Liver (tissue), 9 donors: ENCODE results near the gene MOK. TPM values are rescaled to one million over a fixed set of nuclear protein-coding genes. Genes with fewer than 3 reads are reported as not detected.

Experiments
- DNase-seq: peaks from one replicate; pipeline ENCODE4 v3.0.0-alpha.2; 2017; ENCODE audit warnings: low spot score
- H3K27ac ChIP-seq, 2 donors: one replicate each; pipeline ENCODE4 v1.7.0; 2013; ENCODE audit warnings: inconsistent platforms in 2 of 2, low read length in 2 of 2, control low read depth in 1 of 2, low read depth in 1 of 2, mild to moderate bottlenecking in 1 of 2
- H3K27me3 ChIP-seq, 4 donors: one replicate each; pipeline versions ENCODE4 v1.6.1 to v1.7.0; 2013; ENCODE audit warnings: low read length in 3 of 4, inconsistent platforms in 1 of 4, mild to moderate bottlenecking in 1 of 4, moderate library complexity in 1 of 4; ENCODE audit not compliant: control insufficient read depth in 4 of 4, insufficient read depth in 4 of 4
- H3K36me3 ChIP-seq, 4 donors: one replicate each; pipeline versions ENCODE4 v1.6.1 to v1.7.0; 2013; ENCODE audit warnings: low read length in 3 of 4, mild to moderate bottlenecking in 3 of 4, low read depth in 1 of 4, moderate library complexity in 1 of 4; ENCODE audit not compliant: control insufficient read depth in 4 of 4, insufficient read depth in 3 of 4
- H3K4me1 ChIP-seq, 4 donors: one replicate each; pipeline versions ENCODE4 v1.6.1 to v1.7.0; 2013; ENCODE audit warnings: low read length in 3 of 4, mild to moderate bottlenecking in 3 of 4, moderate library complexity in 1 of 4; ENCODE audit not compliant: control insufficient read depth in 4 of 4, insufficient read depth in 4 of 4
- H3K4me3 ChIP-seq, 3 donors: one replicate each; pipeline versions ENCODE4 v1.6.1 to v1.7.0; 2013; ENCODE audit warnings: low read length in 3 of 3, control low read depth in 1 of 3, low read depth in 1 of 3, mild to moderate bottlenecking in 1 of 3
- H3K9ac ChIP-seq, 2 donors: one replicate each; pipeline ENCODE4 v1.7.0; 2013; ENCODE audit warnings: low read length in 2 of 2, mild to moderate bottlenecking in 2 of 2, moderate library complexity in 2 of 2, control low read depth in 1 of 2, low read depth in 1 of 2
- H3K9me3 ChIP-seq, 4 donors: one replicate each; pipeline versions ENCODE4 v1.6.1 to v1.7.0; 2013; ENCODE audit warnings: low read length in 3 of 4; ENCODE audit not compliant: control insufficient read depth in 4 of 4
- ATF3 ChIP-seq: IDR thresholded peaks from 2 replicates; pipeline ENCODE4 v1.6.1; 2016; ENCODE audit warnings: antibody characterized with exemption
- CTCF ChIP-seq: fragments of 150-350 bp; IDR thresholded peaks from 2 replicates; pipeline ENCODE4 v1.5.1; 2017; ENCODE audit warnings: improper control_type of control experiment, low read depth, low read length; ENCODE audit not compliant: missing input control
- EGR1 ChIP-seq, 2 donors: IDR thresholded peaks; 2 replicates each; pipeline ENCODE4 v1.6.1; 2016 to 2018; ENCODE audit warnings: antibody characterized with exemption in 2 of 2, low read depth in 2 of 2
- FOXA1 ChIP-seq: IDR thresholded peaks from 2 replicates; pipeline ENCODE4 v1.6.1; 2016; ENCODE audit warnings: antibody characterized with exemption
- FOXA2 ChIP-seq: IDR thresholded peaks from 2 replicates; pipeline ENCODE4 v1.6.1; 2016; ENCODE audit warnings: antibody characterized with exemption
- GABPA ChIP-seq, 2 donors: IDR thresholded peaks in 1 of 2; conservative IDR thresholded peaks in 1 of 2; 2 replicates each; pipeline ENCODE4 v1.6.1; 2016; ENCODE audit warnings: antibody characterized with exemption in 2 of 2, mild to moderate bottlenecking in 1 of 2, moderate library complexity in 1 of 2
- HNF4A ChIP-seq, 2 donors: conservative IDR thresholded peaks; 2 replicates each; pipeline ENCODE4 v1.6.1; 2016; ENCODE audit warnings: antibody characterized with exemption in 2 of 2, mild to moderate bottlenecking in 2 of 2
- HNF4G ChIP-seq: IDR thresholded peaks from 2 replicates; pipeline ENCODE4 v1.6.1; 2016; ENCODE audit warnings: antibody characterized with exemption
- JUND ChIP-seq, 2 donors: IDR thresholded peaks; 2 replicates each; pipeline ENCODE4 v1.6.1; 2016; ENCODE audit warnings: antibody characterized with exemption in 2 of 2
- MAX ChIP-seq: IDR thresholded peaks from 2 replicates; pipeline ENCODE4 v1.6.1; 2016; ENCODE audit warnings: antibody characterized with exemption
- NR2F2 ChIP-seq: IDR thresholded peaks from 2 replicates; pipeline ENCODE4 v1.6.1; 2016; ENCODE audit warnings: antibody characterized with exemption
- RAD21 ChIP-seq, 2 donors: IDR thresholded peaks; 2 replicates each; pipeline ENCODE4 v1.6.1; 2016; ENCODE audit warnings: antibody characterized with exemption in 2 of 2, mild to moderate bottlenecking in 2 of 2
- REST ChIP-seq: IDR thresholded peaks from 2 replicates; pipeline ENCODE4 v1.6.1; 2016; ENCODE audit warnings: antibody characterized with exemption, mild to moderate bottlenecking
- RXRA ChIP-seq, 2 donors: IDR thresholded peaks; 2 replicates each; pipeline ENCODE4 v1.6.1; 2017 to 2018; ENCODE audit warnings: antibody characterized with exemption in 2 of 2, mild to moderate bottlenecking in 1 of 2
- SP1 ChIP-seq: IDR thresholded peaks from 2 replicates; pipeline ENCODE4 v1.6.1; 2018; ENCODE audit warnings: antibody characterized with exemption, mild to moderate bottlenecking
- TAF1 ChIP-seq: conservative IDR thresholded peaks from 2 replicates; pipeline ENCODE4 v1.6.1; 2016; ENCODE audit warnings: antibody characterized with exemption, mild to moderate bottlenecking
- YY1 ChIP-seq: IDR thresholded peaks from 2 replicates; pipeline ENCODE4 v1.6.1; 2016; ENCODE audit warnings: antibody characterized with exemption, mild to moderate bottlenecking
- ZBTB33 ChIP-seq: IDR thresholded peaks from 2 replicates; pipeline ENCODE4 v1.6.1; 2016; ENCODE audit warnings: antibody characterized with exemption
- WGBS: extraction: QIAGEN DNeasy Blood & Tissue Kit; methylation state at CpG from one replicate; pipeline ENCODE4 v1.1.7; 2013; 5-methylcytosine and 5-hydroxymethylcytosine counted together
- polyA plus RNA-seq, 2 donors: library from polyadenylated mRNA; stranded (reverse) in 1 of 2; unstranded in 1 of 2; fragments of 200-250 nt in 1 of 2; fragments of >200 nt in 1 of 2; fragmentation: Nextera tagmentation in 1 of 2; extraction: Ambion mirVana in 1 of 2; gene quantifications; one replicate each; pipeline versions ENCODE4 v1.2.1 to v1.2.3, GENCODE V29; 2013 to 2015
- total RNA-seq, 2 donors: library from RNA; depleted of rRNA; stranded (reverse); fragments of >200 nt; gene quantifications; one replicate each; pipeline ENCODE4 v1.2.3, GENCODE V29; 2014
- donor health status: healthy.
- donor health status: healthy.
- donor health status: healthy.
- donor health status: healthy.
- donor health status: healthy.

MOK gene
- total and polyA plus RNA-seq, 4 donors = 2.4 to 6.4 (median 2.9) TPM

- Histone ChIP-seq H3K36me3 (no peaks in the 10 kb centered on the region), H3K4me1 (peaks cover 0 to 7% (median 3%) of the 10 kb centered on the region in 4 donors), H3K27me3 (no peaks in the 10 kb centered on the region), H3K9ac (no peak overlapping the region), H3K9me3 (no peaks in the 10 kb centered on the region), H3K27ac (no peak overlapping the region), H3K4me3 (no peak overlapping the region)
- no peak for DNase-seq
- WGBS = 89% methylated on average over 6 of the region's 6 CpGs
- no peak for TF ChIP-seq EGR1 (IDR thresholded peaks at IDR 0.05; ENCODE audit: low read depth in 2 of 2)
- TF ChIP-seq FOXA2 = no peak
Measured at GRCh38 chr14:102293781-102294180, 11.2 kb downstream of the MOK start.

GRCh38 chr14:102292441-102292840 lies 12.5 kb downstream of the MOK start:
- peaks cover 0 to 7% (median 3%) of the 10 kb centered on the region in 4 donors for H3K4me1 ChIP-seq
- no peaks in the 10 kb centered on the region for H3K27me3 ChIP-seq
- no peaks in the 10 kb centered on the region for H3K9me3 ChIP-seq
- no peak overlapping the region for H3K9ac ChIP-seq
- DNase-seq = no peak
- no peak overlapping the region for H3K4me3 ChIP-seq
- no peak overlapping the region for H3K27ac ChIP-seq
- TF ChIP-seq FOXA1 (no peak), RAD21 (IDR thresholded peaks at IDR 0.05) (no peak), EGR1 (IDR thresholded peaks at IDR 0.05; ENCODE audit: low read depth in 2 of 2) (no peak), JUND (IDR thresholded peaks at IDR 0.05) (no peak), RXRA (IDR thresholded peaks at IDR 0.05) (no peak), YY1 (no peak), ATF3 (no peak), SP1 (no peak), MAX (no peak), TAF1 (no peak), HNF4A (conservative IDR thresholded peaks at IDR 0.05) (no peak), HNF4G (no peak), ZBTB33 (no peak), REST (no peak), GABPA (IDR thresholded peaks at IDR 0.05 in 1 of 2, conservative IDR thresholded peaks at IDR 0.05 in 1 of 2) (no peak), FOXA2 (no peak), NR2F2 (no peak), CTCF (no peak)
- 90% methylated on average over 1 of the region's 1 CpG for WGBS
- H3K36me3 ChIP-seq = no peaks in the 10 kb centered on the region
